DOHH2 (cell line): Measurements from ENCODE around the gene ARID1A.

Source experiments
- H3F3A ChIP-seq: fragments of 200-600 bp; sonication (generic), shearing (Covaris generic); 2 replicates; pipeline ENCODE4 v1.6.0; 2016; ENCODE audit warnings: antibody characterized with exemption, mild to moderate bottlenecking; ENCODE audit not compliant: control insufficient read depth, insufficient read depth
- H3K27ac ChIP-seq: fragments of 200-600 bp; sonication (generic); 2 replicates; pipeline ENCODE4 v1.5.1; 2014; ENCODE audit warnings: low read depth, mild to moderate bottlenecking, low read length, moderate library complexity
- H3K27me3 ChIP-seq: fragments of 200-600 bp; sonication (generic); 2 replicates; pipeline ENCODE4 v1.6.1; 2014; ENCODE audit warnings: mild to moderate bottlenecking, low read length, mixed read lengths; ENCODE audit not compliant: control insufficient read depth
- H3K36me3 ChIP-seq: fragments of 200-600 bp; sonication (generic); 2 replicates; pipeline ENCODE4 v1.6.1; 2014; ENCODE audit warnings: mild to moderate bottlenecking, low read length, moderate library complexity, mixed read lengths; ENCODE audit not compliant: control insufficient read depth
- H3K4me1 ChIP-seq: fragments of 200-600 bp; sonication (generic); 2 replicates; pipeline ENCODE4 v1.6.1; 2014; ENCODE audit warnings: mild to moderate bottlenecking, low read length, mixed read lengths; ENCODE audit not compliant: control insufficient read depth
- H3K4me2 ChIP-seq: fragments of 200-600 bp; sonication (generic); 2 replicates; pipeline ENCODE4 v1.6.0; 2014; ENCODE audit warnings: mild to moderate bottlenecking, low read length, moderate library complexity
- H3K4me3 ChIP-seq: fragments of 200-600 bp; sonication (generic); 2 replicates; pipeline ENCODE4 v1.5.1; 2014; ENCODE audit warnings: mild to moderate bottlenecking, low read length, mixed read lengths
- H3K79me2 ChIP-seq: fragments of 200-600 bp; sonication (generic); 2 replicates; pipeline ENCODE4 v1.6.1; 2014; ENCODE audit warnings: mild to moderate bottlenecking, low read length, mixed read lengths; ENCODE audit not compliant: control insufficient read depth
- H3K9me2 ChIP-seq: fragments of 200-600 bp; sonication (generic); replicated peaks from 2 replicates; pipeline ENCODE4 v1.6.1; 2014; ENCODE audit warnings: mild to moderate bottlenecking, low read length, mixed read lengths; ENCODE audit not compliant: control insufficient read depth
- H3K9me3 ChIP-seq: fragments of 200-600 bp; sonication (generic); 2 replicates; pipeline ENCODE4 v1.6.1; 2014; ENCODE audit warnings: antibody characterized with exemption, low read length, mixed read lengths; ENCODE audit not compliant: control insufficient read depth, insufficient read depth
- H4K20me1 ChIP-seq: fragments of 200-600 bp; sonication (generic); 2 replicates; pipeline ENCODE4 v1.6.0; 2014; ENCODE audit warnings: low read depth, mild to moderate bottlenecking, antibody characterized with exemption, low read length, moderate library complexity; ENCODE audit not compliant: control insufficient read depth, insufficient read depth
- CTCF ChIP-seq: fragments of 200-600 bp; sonication (generic); IDR thresholded peaks from one replicate; pipeline ENCODE4 v1.5.1; 2014; ENCODE audit warnings: antibody characterized with exemption, mild to moderate bottlenecking, low read depth, low read length; ENCODE audit not compliant: poor library complexity, severe bottlenecking
- EZH2phosphoT487 ChIP-seq: fragments of 200-600 bp; sonication (generic); IDR thresholded peaks from 2 replicates; pipeline ENCODE4 v1.6.1; 2017; ENCODE audit warnings: borderline replicate concordance, mild to moderate bottlenecking, antibody characterized with exemption, low read length, moderate library complexity, mixed read lengths

Gene ARID1A

GRCh38 chr1:26811708-26812107 is 115.9 kb downstream of the ARID1A start:
- no peaks in the 10 kb centered on the region for H3K9me2 ChIP-seq
- no peak overlapping the region for H3K4me2 ChIP-seq
- H3K27me3 ChIP-seq = no peaks in the 10 kb centered on the region
- no peaks in the 10 kb centered on the region for H3K36me3 ChIP-seq
- no peak overlapping the region for H3K4me3 ChIP-seq
- no peaks in the 10 kb centered on the region for H3K9me3 ChIP-seq
- H3K79me2 ChIP-seq = no peaks in the 10 kb centered on the region
- 0 out of 2 replicates have a peak, but pooled peaks cover 7% of the 10 kb centered on the region for H3K4me1 ChIP-seq
- no peaks in the 10 kb centered on the region for H4K20me1 ChIP-seq
- TF ChIP-seq EZH2phosphoT487 (no peak), CTCF (no peak)
- H3K27ac ChIP-seq = no peak overlapping the region
- no peaks in the 10 kb centered on the region for H3F3A ChIP-seq

- Histone ChIP-seq H3K4me2 (no peak overlapping the region), H3K27ac (no peak overlapping the region), H3K4me1 (0 out of 2 replicates have a peak, but pooled peaks cover 7% of the 10 kb centered on the region), H3F3A (no peaks in the 10 kb centered on the region), H3K9me2 (no peaks in the 10 kb centered on the region), H3K27me3 (no peaks in the 10 kb centered on the region), H3K36me3 (no peaks in the 10 kb centered on the region), H3K79me2 (no peaks in the 10 kb centered on the region), H3K9me3 (no peaks in the 10 kb centered on the region), H4K20me1 (no peaks in the 10 kb centered on the region), H3K4me3 (no peak overlapping the region)
- no peak for TF ChIP-seq EZH2phosphoT487
- TF ChIP-seq CTCF = no peak
Observed at GRCh38 chr1:26814377-26814776, 118.6 kb downstream of the ARID1A start.

GRCh38 chr1:26814893-26815292 is 119.1 kb downstream of the ARID1A start:
- peaks cover 7% of the 10 kb centered on the region; the same call in 1 of the 2 replicates for H3K4me1 ChIP-seq
- no peaks in the 10 kb centered on the region for H3K9me3 ChIP-seq
- H3K79me2 ChIP-seq = no peaks in the 10 kb centered on the region
- no peak overlapping the region for H3K4me2 ChIP-seq
- no peaks in the 10 kb centered on the region for H3K27me3 ChIP-seq
- H3K36me3 ChIP-seq = no peaks in the 10 kb centered on the region
- TF ChIP-seq EZH2phosphoT487 (no peak), CTCF (no peak)
- H4K20me1 ChIP-seq = no peaks in the 10 kb centered on the region
- no peak overlapping the region for H3K27ac ChIP-seq
- no peaks in the 10 kb centered on the region for H3K9me2 ChIP-seq
- no peak overlapping the region for H3K4me3 ChIP-seq
- no peaks in the 10 kb centered on the region for H3F3A ChIP-seq

- no peaks in the 10 kb centered on the region for H3K27me3 ChIP-seq
- no peaks in the 10 kb centered on the region for H3K79me2 ChIP-seq
- no peaks in the 10 kb centered on the region for H3K9me3 ChIP-seq
- no peaks in the 10 kb centered on the region for H4K20me1 ChIP-seq
- no peaks in the 10 kb centered on the region for H3K36me3 ChIP-seq
- H3K4me1 ChIP-seq = peaks cover 25% of the 10 kb centered on the region
- H3K4me2 ChIP-seq = peak overlapping the region; percentile 77
- H3K9me2 ChIP-seq = no peaks in the 10 kb centered on the region
- peak overlapping the region; percentile 59 for H3K4me3 ChIP-seq
- H3K27ac ChIP-seq = peak overlapping the region; percentile 65
- TF ChIP-seq CTCF = peak; percentile 70
- TF ChIP-seq EZH2phosphoT487 = no peak
- peaks cover 8% of the 10 kb centered on the region; the same call in 1 of the 2 replicates for H3F3A ChIP-seq
Observed at GRCh38 chr1:26820784-26821269, 125.0 kb downstream of the ARID1A start.
